SK-MEL-5 (cell line): ENCODE measurements around the gene ARFIP1. TPM values are rescaled to one million over a fixed set of nuclear protein-coding genes. Genes with fewer than 3 reads are reported as not detected.
"Not testable (repeated sequence)": the region's sequence is repeated elsewhere in the genome, so short reads cannot be mapped to it uniquely, and the experiment has no call there.

Experiments used
- DNase-seq: peaks from one replicate; pipeline ENCODE4 v3.0.0-alpha.2; 2016; ENCODE audit warnings: low read depth, low spot score
- in situ Hi-C: cut with HindIII; loops from 2 replicates; pipeline ENCODE4 v1.10.0; 2016; ENCODE audit warnings: low sequenced_read_pairs, high pct_unique_total_duplicates, low pct_unique_long_range_greater_than_20kb
- total RNA-seq: library from RNA; depleted of rRNA; stranded (reverse); fragments of >200 nt; shearing (Covaris generic); gene quantifications from 2 replicates; pipeline ENCODE4 v1.2.3, GENCODE V29; 2014

The ARFIP1 gene
- total RNA-seq, 1 experiment from 2014 or later = 41.2 TPM

DNA sequence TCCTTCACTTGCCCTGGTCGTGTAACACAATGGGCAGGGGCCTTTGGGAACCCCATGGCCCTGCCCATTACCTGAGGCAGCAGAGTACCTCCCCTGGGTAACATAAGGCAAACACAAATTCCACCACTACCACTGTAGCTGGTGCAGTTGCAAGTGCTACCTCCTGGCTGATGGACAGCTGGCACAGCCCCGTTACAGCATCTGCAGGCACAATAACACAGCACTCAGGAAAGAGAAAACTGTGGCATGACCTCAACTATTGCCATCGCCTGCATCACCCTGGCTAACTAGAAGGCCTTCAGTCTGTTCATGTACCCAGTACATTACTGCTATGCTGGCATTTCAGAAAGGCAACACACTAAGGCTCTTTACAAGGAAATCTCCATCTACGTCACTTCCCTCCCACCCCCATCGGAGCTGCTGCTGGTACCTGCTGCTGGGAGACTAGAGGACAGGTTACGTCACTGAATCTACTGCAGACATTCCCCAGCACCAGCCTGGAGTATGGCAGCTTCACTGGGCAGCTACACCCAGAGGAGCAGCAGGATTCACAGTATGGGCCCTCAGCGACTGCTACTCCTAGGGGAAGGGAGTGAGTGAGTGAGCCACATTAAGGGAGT, 39.4 kb downstream of the ARFIP1 start:
- no peak for DNase-seq
- in situ Hi-C loops = no loop called here

GRCh38 chr4:152820073-152820472, 40.3 kb downstream of the ARFIP1 start:
- in situ Hi-C loops = no loop called here
- DNase-seq = peak; percentile 2

- no peak for DNase-seq
- in situ Hi-C loops = no loop called here
These were observed 42.6 kb downstream of the ARFIP1 start for GRCh38 chr4:152822323-152822722.

DNA sequence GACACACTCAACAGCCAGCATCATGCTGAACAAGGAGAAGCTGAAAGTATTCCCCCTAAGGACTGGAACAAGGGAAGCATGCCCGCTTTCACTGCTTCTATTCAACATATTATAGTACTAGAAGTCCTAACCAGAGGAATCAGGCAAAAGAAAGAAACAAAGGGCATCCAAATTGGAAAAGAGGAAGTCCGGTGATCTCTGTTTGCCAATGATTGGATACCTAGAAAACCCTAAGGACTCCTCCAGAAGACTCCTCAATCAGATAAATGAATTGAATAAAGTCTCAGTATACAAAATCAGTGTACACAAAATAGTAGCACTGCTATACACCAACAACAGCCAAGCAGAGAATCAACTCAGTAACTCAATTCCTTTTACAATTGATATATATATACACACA, 44.8 kb downstream of the ARFIP1 start:
- no peak for DNase-seq
- in situ Hi-C loops = no loop called here

DNA sequence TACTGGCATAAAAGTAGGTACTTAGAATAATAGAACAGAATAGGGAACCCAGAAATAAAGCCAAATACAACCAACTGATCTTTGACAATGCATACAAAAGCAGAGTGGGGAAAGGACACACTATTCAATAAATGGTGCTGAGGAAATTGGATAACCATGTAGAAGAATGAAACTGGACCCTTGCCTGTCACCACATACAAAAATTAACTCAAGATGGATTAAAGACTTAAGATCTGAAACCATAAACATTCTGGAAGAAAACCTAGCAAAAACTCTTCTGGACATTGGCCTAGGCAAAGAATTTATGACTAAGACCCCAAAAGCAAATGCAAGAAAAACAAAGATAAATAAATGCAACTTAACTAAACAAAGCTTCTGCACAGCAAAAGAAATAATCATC, 45.6 kb downstream of the ARFIP1 start:
- in situ Hi-C loops = no loop called here
- DNase-seq = no peak

DNA sequence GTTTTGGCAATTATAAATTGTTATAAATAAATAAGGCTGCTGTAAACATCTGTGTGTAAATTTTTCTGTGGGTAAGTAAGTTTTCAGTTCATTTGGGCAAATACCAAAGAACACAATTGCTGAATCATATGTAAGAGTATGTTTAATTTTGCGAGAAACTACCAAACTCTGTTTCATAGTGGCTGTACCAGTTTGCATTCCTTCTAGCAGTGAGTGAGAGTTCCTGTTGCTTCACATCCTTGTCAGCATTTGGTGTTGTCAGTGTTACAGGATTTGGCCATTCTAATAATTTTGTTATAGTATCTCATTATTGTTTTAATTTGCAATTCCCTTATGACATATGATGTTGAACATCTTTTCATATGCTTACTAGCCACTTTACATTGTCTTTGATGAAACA, 48.4 kb downstream of the ARFIP1 start:
- in situ Hi-C loops = no loop called here
- DNase-seq = no peak

DNA sequence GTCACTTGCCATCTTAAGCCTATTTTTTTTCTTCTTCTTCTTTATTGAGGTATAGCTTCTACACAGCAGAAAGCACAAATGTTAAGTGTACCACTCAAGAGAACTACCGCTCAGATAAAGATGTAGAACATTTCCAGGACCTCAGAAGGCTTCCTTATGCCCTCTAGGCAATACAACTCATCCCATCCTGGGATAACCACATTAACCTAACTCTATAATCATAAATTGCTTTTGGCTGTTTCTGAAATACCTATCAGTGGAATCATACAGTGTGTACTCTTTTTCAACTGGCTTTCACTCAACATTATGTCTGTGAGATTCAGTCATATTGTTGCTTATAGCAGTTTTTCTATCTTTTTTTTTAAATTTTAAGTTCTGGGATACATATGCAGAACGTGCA, 51.7 kb downstream of the ARFIP1 start:
- DNase-seq = no peak
- in situ Hi-C loops = no loop called here

GRCh38 chr4:152836936-152837335, 57.2 kb downstream of the ARFIP1 start:
- in situ Hi-C loops = no loop called here
- no peak for DNase-seq

GRCh38 chr4:152839729-152840128, 60.0 kb downstream of the ARFIP1 start:
- in situ Hi-C loops, DNase-seq: not testable (repeated sequence)

DNA sequence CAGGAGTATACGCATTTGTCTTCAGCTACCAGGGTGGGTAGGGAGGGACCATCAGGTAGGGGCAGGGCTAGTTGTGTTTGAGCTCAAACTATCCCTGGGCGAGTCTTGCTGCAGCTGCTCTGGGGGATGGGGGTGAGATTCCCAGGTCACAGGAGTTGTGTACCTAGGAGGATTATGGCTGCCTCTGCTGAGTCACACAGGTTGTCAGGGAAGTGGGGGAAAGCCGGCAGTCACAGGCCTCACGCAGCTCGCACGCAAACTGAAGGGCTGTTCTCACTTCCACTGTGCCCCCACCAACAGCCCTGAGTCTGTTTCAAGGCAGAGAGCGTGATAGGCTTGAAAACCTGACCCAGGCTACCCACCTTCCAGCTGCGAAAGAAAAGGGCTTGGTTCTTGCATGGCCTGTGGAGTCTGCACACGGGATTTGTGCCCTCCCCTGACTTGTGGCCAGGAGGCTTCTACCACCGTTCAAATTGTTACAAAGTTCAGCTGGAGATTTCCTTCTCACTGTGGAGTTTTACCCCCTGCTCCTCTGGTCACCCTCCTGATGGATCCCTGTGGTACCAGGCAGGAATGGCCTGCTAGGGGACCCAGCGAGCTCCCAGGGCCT, 63.8 kb downstream of the ARFIP1 start:
- DNase-seq = no peak
- in situ Hi-C loops = no loop called here

DNA sequence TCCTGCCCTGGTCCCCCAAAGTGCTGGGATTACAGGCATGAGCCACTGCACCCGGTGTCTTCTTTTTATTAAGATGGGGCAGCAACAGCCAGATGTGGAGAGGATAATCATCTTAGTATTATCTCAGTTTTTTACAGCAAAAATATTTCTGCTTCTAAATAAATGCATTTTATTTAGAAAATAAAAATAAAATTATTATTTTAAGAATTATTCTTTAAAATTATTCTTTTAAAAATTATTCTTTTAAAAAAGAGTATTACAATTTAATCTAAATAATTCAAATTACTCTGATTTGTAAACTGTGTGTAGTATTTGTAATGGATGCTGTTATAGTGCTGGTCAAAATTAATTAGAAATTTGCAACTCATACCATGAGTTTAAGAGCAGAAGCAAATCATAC, 67.6 kb downstream of the ARFIP1 start:
- no peak for DNase-seq
- in situ Hi-C loops = no loop called here

GRCh38 chr4:152848508-152848907, 68.8 kb downstream of the ARFIP1 start:
- DNase-seq = no peak

DNA sequence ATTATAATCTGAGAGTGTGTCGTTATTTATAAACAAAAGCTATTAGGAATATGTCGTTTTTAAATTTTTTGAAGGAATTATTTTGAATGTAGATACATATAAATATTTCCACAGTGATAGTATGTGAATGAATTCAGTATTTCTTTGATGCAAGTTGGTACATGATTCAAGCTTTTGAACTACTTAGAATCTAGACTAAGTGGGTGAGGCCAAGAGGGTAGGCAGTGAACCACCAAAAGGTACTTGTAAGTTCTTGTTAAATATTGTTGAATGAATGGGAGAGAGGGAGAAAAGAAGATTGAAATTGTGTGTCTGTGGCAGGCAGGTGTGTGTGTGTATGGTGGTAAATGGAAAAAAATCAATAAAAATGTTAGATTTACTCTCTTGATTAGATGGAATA, 69.6 kb downstream of the ARFIP1 start:
- in situ Hi-C loops = no loop called here

More at GRCh38 chr4:152848508-152848907, 68.8 kb downstream of the ARFIP1 start:
- in situ Hi-C loops = no loop called here

GRCh38 chr4:152850377-152850776, 70.6 kb downstream of the ARFIP1 start:
- in situ Hi-C loops = no loop called here
- peak; percentile 41 for DNase-seq

More for the DNA sequence above, 69.6 kb downstream of the ARFIP1 start:
- no peak for DNase-seq

GRCh38 chr4:152851226-152851625, 71.5 kb downstream of the ARFIP1 start:
- in situ Hi-C loops = no loop called here
- no peak for DNase-seq

- DNase-seq = no peak
- in situ Hi-C loops = no loop called here
These were observed 73.5 kb downstream of the ARFIP1 start for GRCh38 chr4:152853293-152853692.

- in situ Hi-C loops, DNase-seq: not testable (repeated sequence)
These were observed 74.3 kb downstream of the ARFIP1 start for GRCh38 chr4:152854016-152854415.

DNA sequence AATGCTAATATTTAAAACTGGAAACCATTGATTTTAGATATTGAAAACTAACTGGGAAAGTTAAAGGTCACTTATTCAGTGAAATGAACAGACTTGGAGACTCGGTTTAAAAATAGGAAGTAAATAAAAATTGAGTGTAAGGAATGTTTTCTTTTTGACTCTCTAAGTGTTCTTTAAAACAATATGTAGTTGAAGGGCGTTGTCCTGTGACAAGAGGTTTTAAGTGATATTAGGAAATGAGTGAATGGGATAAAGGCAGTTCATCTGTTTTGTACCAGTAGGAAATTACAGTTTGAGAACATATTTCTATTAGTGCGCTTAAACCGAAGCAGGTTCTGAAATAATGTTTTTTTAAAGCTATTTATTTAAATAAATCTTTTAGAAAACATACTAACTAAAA, 77.2 kb downstream of the ARFIP1 start:
- in situ Hi-C loops = no loop called here

GRCh38 chr4:152858934-152859333, 79.2 kb downstream of the ARFIP1 start:
- in situ Hi-C loops = no loop called here

More for the DNA sequence above, 77.2 kb downstream of the ARFIP1 start:
- DNase-seq = no peak

More at GRCh38 chr4:152858934-152859333, 79.2 kb downstream of the ARFIP1 start:
- DNase-seq = no peak
